Kidney (tissue), 14 donors: ENCODE results near the gene ZNF775. TPM values are rescaled to one million over a fixed set of nuclear protein-coding genes. Genes with fewer than 3 reads are reported as not detected.

Experiments
- DNase-seq, 5 donors: peaks; one replicate each; pipeline ENCODE4 v3.0.0-alpha.2; 2013 to 2020
- FAIRE-seq: peaks from 2 replicates; lab custom pipeline; 2012; peaks lifted over from hg19 to GRCh38; lab: Jason Lieb, UNC
- H3K27ac ChIP-seq, 2 donors: one replicate each; pipeline ENCODE4 v1.7.0; 2013; ENCODE audit warnings: low read depth in 2 of 2, low read length in 2 of 2, inconsistent platforms in 1 of 2
- H3K27me3 ChIP-seq: one replicate; pipeline ENCODE4 v1.7.1; 2013; ENCODE audit warnings: low read length, inconsistent platforms; ENCODE audit not compliant: control insufficient read depth, insufficient read depth
- H3K36me3 ChIP-seq, 3 donors: one replicate each; pipeline versions ENCODE4 v1.7.0 to v1.7.1; 2013; ENCODE audit warnings: low read length in 3 of 3, control low read depth in 1 of 3, inconsistent platforms in 1 of 3; ENCODE audit not compliant: insufficient read depth in 3 of 3, control insufficient read depth in 2 of 3
- H3K4me1 ChIP-seq, 3 donors: one replicate each; pipeline versions ENCODE4 v1.7.0 to v1.7.1; 2013; ENCODE audit warnings: low read length in 3 of 3, inconsistent platforms in 1 of 3, low read depth in 1 of 3; ENCODE audit not compliant: control insufficient read depth in 2 of 3, insufficient read depth in 2 of 3
- H3K4me3 ChIP-seq, 3 donors: one replicate each; pipeline versions ENCODE4 v1.7.0 to v1.8.1; 2013; ENCODE audit warnings: low read length in 3 of 3, control low read depth in 1 of 3, inconsistent platforms in 1 of 3
- H3K9ac ChIP-seq, 3 donors: one replicate each; pipeline versions ENCODE4 v1.7.0 to v1.7.1; 2013; ENCODE audit warnings: low read length in 3 of 3, control low read depth in 1 of 3, inconsistent platforms in 1 of 3
- H3K9me3 ChIP-seq, 3 donors: one replicate each; pipeline versions ENCODE4 v1.7.0 to v1.7.1; 2013; ENCODE audit warnings: low read length in 3 of 3, control low read depth in 1 of 3, inconsistent platforms in 1 of 3; ENCODE audit not compliant: control insufficient read depth in 2 of 3, insufficient read depth in 1 of 3
- CTCF ChIP-seq: IDR thresholded peaks from 3 replicates; pipeline ENCODE4 v1.5.1; 2012; ENCODE audit warnings: mild to moderate bottlenecking, moderate library complexity, borderline replicate concordance; ENCODE audit not compliant: insufficient read depth; ENCODE audit errors: extremely low read depth
- intact Hi-C: fragments of 100-400 bp; cut with DNase I; formaldehyde crosslinking; loops from one replicate; pipeline ENCODE4 v1.11.1; 2022
- polyA plus RNA-seq: library from polyadenylated mRNA; stranded (reverse); fragments of 350-450 nt; fragmentation: Illumina TruSeq; extraction: RNeasy Lipid Tissue Mini Kit (QIAGEN cat#74804); gene quantifications from one replicate; pipeline ENCODE4 v1.2.3, GENCODE V29; 2014; ENCODE audit warnings: low read depth, low replicate concordance; ENCODE audit not compliant: insufficient read depth
- total RNA-seq: library from RNA; stranded (reverse); fragmentation: NEBNext Ultra II Directional; extraction: Animal tissue kit (Norgen Biotek cat#: 25700); gene quantifications from one replicate; pipeline ENCODE4 v1.2.1, GENCODE V29; 2021
- donor health status: control.
- donor health status: control.
- donor health status: control.
- donor health status: control.
- donor health status: control.
- donor health status: DM: yes; HTN: yes; CAD: no.
- donor health status: Normal renal cell carcinoma (clear cell type).

Gene ZNF775
- total and polyA plus RNA-seq, 2 donors from 2014 or later, result 3.7 to 5.2 TPM

GRCh38 chr7:150361807-150362621, 17.1 kb upstream of the ZNF775 start:
- Histone ChIP-seq H3K27me3 (no peaks in the 10 kb centered on the region), H3K36me3 (no peaks in the 10 kb centered on the region), H3K4me1 (no peaks in the 10 kb centered on the region), H3K4me3 (no peak overlapping the region), H3K27ac (no peak overlapping the region), H3K9ac (no peak overlapping the region), H3K9me3 (no peaks in the 10 kb centered on the region)
- no peak for FAIRE-seq
- DNase-seq, result peak in 4 of 5 donors; percentile 53 to 69 (median 60)
- TF ChIP-seq CTCF, result no peak
- intact Hi-C loops, result no loop called here

GRCh38 chr7:150363370-150363769, 15.8 kb upstream of the ZNF775 start:
- Histone ChIP-seq H3K27me3 (no peaks in the 10 kb centered on the region), H3K4me1 (peaks cover 0 to 2% (median 2%) of the 10 kb centered on the region in 3 donors), H3K4me3 (no peak overlapping the region), H3K9me3 (no peaks in the 10 kb centered on the region), H3K9ac (no peak overlapping the region), H3K36me3 (no peaks in the 10 kb centered on the region), H3K27ac (no peak overlapping the region)
- no peak for TF ChIP-seq CTCF
- intact Hi-C loops, result no loop called here
- peak in 1 of 5 donors; percentile 36 for DNase-seq
- FAIRE-seq, result no peak

GRCh38 chr7:150363872-150364271, 15.3 kb upstream of the ZNF775 start:
- intact Hi-C loops, result no loop called here
- no peak for FAIRE-seq
- no peak for TF ChIP-seq CTCF

More at GRCh38 chr7:150363872-150364271, 15.3 kb upstream of the ZNF775 start:
- H3K36me3 ChIP-seq, result no peaks in the 10 kb centered on the region
- no peak overlapping the region for H3K4me3 ChIP-seq
- no peak overlapping the region for H3K27ac ChIP-seq
- H3K4me1 ChIP-seq, result peaks cover 0 to 2% (median 2%) of the 10 kb centered on the region in 3 donors
- H3K27me3 ChIP-seq, result no peaks in the 10 kb centered on the region
- no peak overlapping the region for H3K9ac ChIP-seq
- no peaks in the 10 kb centered on the region for H3K9me3 ChIP-seq
- DNase-seq, result no peak
